Measurements from ENCODE around the gene TMEM18.

DNA sequence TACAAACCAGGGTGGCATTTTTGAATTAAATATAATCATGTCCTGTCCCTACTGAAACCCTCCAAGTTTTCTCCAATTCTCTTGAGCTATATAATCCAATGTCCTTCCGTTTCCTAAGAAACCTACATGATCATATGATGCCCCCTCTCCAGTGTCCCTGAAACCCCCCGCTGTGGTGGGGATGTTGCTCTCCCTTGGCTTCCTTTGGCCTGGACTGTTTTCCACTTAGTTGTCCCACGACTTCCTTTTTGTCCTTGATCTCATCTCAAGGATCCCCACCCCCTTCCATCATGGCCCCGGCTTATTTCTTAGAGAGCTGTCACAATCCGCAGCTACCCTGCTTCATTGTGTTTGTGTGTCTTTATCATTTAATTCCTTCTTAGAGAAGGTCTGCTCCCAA lies 43.8 kb downstream of the TMEM18 start:
- TF ChIP-seq, protein P1, sequence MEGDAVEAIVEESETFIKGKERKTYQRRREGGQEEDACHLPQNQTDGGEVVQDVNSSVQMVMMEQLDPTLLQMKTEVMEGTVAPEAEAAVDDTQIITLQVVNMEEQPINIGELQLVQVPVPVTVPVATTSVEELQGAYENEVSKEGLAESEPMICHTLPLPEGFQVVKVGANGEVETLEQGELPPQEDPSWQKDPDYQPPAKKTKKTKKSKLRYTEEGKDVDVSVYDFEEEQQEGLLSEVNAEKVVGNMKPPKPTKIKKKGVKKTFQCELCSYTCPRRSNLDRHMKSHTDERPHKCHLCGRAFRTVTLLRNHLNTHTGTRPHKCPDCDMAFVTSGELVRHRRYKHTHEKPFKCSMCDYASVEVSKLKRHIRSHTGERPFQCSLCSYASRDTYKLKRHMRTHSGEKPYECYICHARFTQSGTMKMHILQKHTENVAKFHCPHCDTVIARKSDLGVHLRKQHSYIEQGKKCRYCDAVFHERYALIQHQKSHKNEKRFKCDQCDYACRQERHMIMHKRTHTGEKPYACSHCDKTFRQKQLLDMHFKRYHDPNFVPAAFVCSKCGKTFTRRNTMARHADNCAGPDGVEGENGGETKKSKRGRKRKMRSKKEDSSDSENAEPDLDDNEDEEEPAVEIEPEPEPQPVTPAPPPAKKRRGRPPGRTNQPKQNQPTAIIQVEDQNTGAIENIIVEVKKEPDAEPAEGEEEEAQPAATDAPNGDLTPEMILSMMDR (IDR thresholded peaks at IDR 0.05; ENCODE audit: poor library complexity, severe bottlenecking): no peak
- TF ChIP-seq RAD21 (conservative IDR thresholded peaks at IDR 0.05) (no peak), EZH2 (IDR thresholded peaks at IDR 0.05; ENCODE audit: borderline replicate concordance, insufficient read depth, low read length, poor library complexity, severe bottlenecking) (no peak)

All from neural cell (in vitro differentiated cells).